Measurements from ENCODE around the gene STK11. TPM values are rescaled to one million over a fixed set of nuclear protein-coding genes. Genes with fewer than 3 reads are reported as not detected.

Gene STK11
- total and polyA plus RNA-seq, 4 donors: 30.1 to 59.5 (median 49.1) TPM

- H3K27ac ChIP-seq (ENCODE audit: low read depth in 1 of 2, low read length in 2 of 2): peak overlapping the region in 1 of 2 donors; percentile 72
- WGBS, 2 donors: 1% methylated on average over 67 to 84 of the region's 84 CpGs
Measured at GRCh38 chr19:1266129-1266915, 60.7 kb downstream of the STK11 start.

GRCh38 chr19:1266916-1267476, 61.4 kb downstream of the STK11 start:
- no peaks in the 10 kb centered on the region for H3K4me1 ChIP-seq (ENCODE audit: control insufficient read depth in 1 of 2, insufficient read depth in 2 of 2, low read length in 2 of 2)
- WGBS, 2 donors: 1% methylated on average over 50 to 59 of the region's 59 CpGs
- intact Hi-C loops (cut with DNase I): loop anchor here (1.0 to 2.0 kb wide), 3 partner anchors 19 to 52 kb away; partner anchors contain the start of gene MIDN (in 1 of the 2)
- H3K27ac ChIP-seq (ENCODE audit: low read depth in 1 of 2, low read length in 2 of 2): peak overlapping the region in 1 of 2 donors; percentile 55
- H3K27me3 ChIP-seq (ENCODE audit: control insufficient read depth in 1 of 2, insufficient read depth in 2 of 2, low read length in 1 of 2): no peaks in the 10 kb centered on the region
- ATAC-seq (ENCODE audit: low FRiP score) (peak; percentile 47), DNase-seq (peak; percentile 82 to 95)
- no peaks in the 10 kb centered on the region for H3K9me3 ChIP-seq (ENCODE audit: control insufficient read depth, low read length)
- peak overlapping the region in 1 of 2 donors; percentile 7 for H3K4me3 ChIP-seq (ENCODE audit: low read length in 2 of 2)
- no peaks in the 10 kb centered on the region for H3K36me3 ChIP-seq (ENCODE audit: control insufficient read depth in 1 of 2, insufficient read depth in 2 of 2, low read length in 1 of 2)

More at GRCh38 chr19:1266129-1266915, 60.7 kb downstream of the STK11 start:
- ATAC-seq (ENCODE audit: low FRiP score) (peak; percentile 72), DNase-seq (peak; percentile 92 to 96)
- intact Hi-C loops (cut with DNase I): loop anchor here in 1 of 2 donors (1.0 to 2.0 kb wide), 2 partner anchors 18 to 52 kb away; partner anchors contain the start of gene MIDN
- no peaks in the 10 kb centered on the region for H3K36me3 ChIP-seq (ENCODE audit: control insufficient read depth in 1 of 2, insufficient read depth in 2 of 2, low read length in 1 of 2)
- H3K4me3 ChIP-seq (ENCODE audit: low read length in 2 of 2): peak overlapping the region in 1 of 2 donors; percentile 7
- H3K9me3 ChIP-seq (ENCODE audit: control insufficient read depth, low read length): no peaks in the 10 kb centered on the region
- H3K4me1 ChIP-seq (ENCODE audit: control insufficient read depth in 1 of 2, insufficient read depth in 2 of 2, low read length in 2 of 2): no peaks in the 10 kb centered on the region
- H3K27me3 ChIP-seq (ENCODE audit: control insufficient read depth in 1 of 2, insufficient read depth in 2 of 2, low read length in 1 of 2): no peaks in the 10 kb centered on the region

DNA sequence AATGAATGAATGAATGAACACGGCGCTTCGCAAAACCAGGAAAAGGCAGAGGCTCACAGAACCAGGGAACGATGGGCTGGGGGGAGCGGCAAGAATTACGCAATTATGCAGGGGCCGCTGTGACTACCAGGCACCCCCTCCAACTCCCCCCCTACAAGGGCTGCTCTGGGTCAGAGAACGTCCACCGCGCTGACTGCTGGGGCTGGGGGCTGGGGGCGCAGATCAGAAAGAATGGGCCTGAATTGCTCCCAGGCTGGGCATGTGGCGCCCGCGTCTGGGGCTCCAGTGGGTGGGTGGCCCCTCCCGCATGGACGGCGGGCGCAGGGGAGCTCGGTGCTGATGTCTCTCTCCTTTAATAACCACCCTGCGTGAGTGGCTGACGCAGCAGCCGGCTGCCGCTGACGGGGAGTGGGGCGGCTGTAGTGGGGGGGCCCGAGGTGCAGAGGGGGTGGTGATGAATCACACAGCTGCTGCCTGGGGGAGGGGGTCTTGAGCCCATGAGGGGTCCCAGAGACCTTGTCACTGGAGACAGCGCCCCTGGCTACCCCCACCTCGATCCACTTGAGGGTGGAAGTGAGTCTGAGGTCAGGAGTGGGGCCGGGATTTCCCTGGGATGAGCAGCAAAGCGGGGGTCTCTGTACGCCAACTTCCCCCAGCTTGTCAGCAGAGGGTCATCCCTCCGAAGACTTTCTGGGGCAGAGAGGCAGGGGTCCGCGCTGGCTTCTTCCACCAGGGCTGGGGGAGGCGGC, 62.1 kb downstream of the STK11 start:
- no peak overlapping the region for H3K27ac ChIP-seq (ENCODE audit: low read depth in 1 of 2, low read length in 2 of 2)
- H3K36me3 ChIP-seq (ENCODE audit: control insufficient read depth in 1 of 2, insufficient read depth in 2 of 2, low read length in 1 of 2): no peaks in the 10 kb centered on the region
- no peak for ATAC-seq (ENCODE audit: low FRiP score)
- no peaks in the 10 kb centered on the region for H3K9me3 ChIP-seq (ENCODE audit: control insufficient read depth, low read length)
- intact Hi-C loops (cut with DNase I): loop anchor here (1.0 to 2.0 kb wide), 2 partner anchors 23 to 53 kb away; no protein-coding TSS in a partner anchor
- DNase-seq: peak in 1 of 2 donors; percentile 66
- whole genome bisulfite sequencing, 2 donors: 31% methylated on average over 34 to 35 of the region's 35 CpGs
- H3K4me1 ChIP-seq (ENCODE audit: control insufficient read depth in 1 of 2, insufficient read depth in 2 of 2, low read length in 2 of 2): no peaks in the 10 kb centered on the region
- no peaks in the 10 kb centered on the region for H3K27me3 ChIP-seq (ENCODE audit: control insufficient read depth in 1 of 2, insufficient read depth in 2 of 2, low read length in 1 of 2)
- H3K4me3 ChIP-seq (ENCODE audit: low read length in 2 of 2): no peak overlapping the region

- H3K27ac ChIP-seq (ENCODE audit: low read depth in 1 of 2, low read length in 2 of 2): peak overlapping the region in 1 of 2 donors; percentile 66
- no peak overlapping the region for H3K4me3 ChIP-seq (ENCODE audit: low read length in 2 of 2)
- no peaks in the 10 kb centered on the region for H3K27me3 ChIP-seq (ENCODE audit: control insufficient read depth in 1 of 2, insufficient read depth in 2 of 2, low read length in 1 of 2)
- intact Hi-C loops (cut with DNase I): loop anchor here in 1 of 2 donors (1.0 kb wide), 1 partner anchor 19 kb away; no protein-coding TSS in a partner anchor
- no peaks in the 10 kb centered on the region for H3K4me1 ChIP-seq (ENCODE audit: control insufficient read depth in 1 of 2, insufficient read depth in 2 of 2, low read length in 2 of 2)
- WGBS, 2 donors: 49 to 51% methylated on average over 40 of the region's 40 CpGs
- ATAC-seq (ENCODE audit: low FRiP score) (no peak), DNase-seq (no peak)
- no peaks in the 10 kb centered on the region for H3K9me3 ChIP-seq (ENCODE audit: control insufficient read depth, low read length)
- peaks cover 0 to 2% of the 10 kb centered on the region in 2 donors for H3K36me3 ChIP-seq (ENCODE audit: control insufficient read depth in 1 of 2, insufficient read depth in 2 of 2, low read length in 1 of 2)
Measured at GRCh38 chr19:1268226-1269064, 62.9 kb downstream of the STK11 start.

GRCh38 chr19:1269065-1269477, 63.5 kb downstream of the STK11 start, which contains the start of gene CIRBP:
Gene CIRBP, plus strand, starts transcription at chr19:1269332. Its CDS starts 1,602 bp downstream, at chr19:1270934.
- intact Hi-C loops (cut with DNase I): loop anchor here in 1 of 2 donors (1.0 kb wide), 1 partner anchor 20 kb away; no protein-coding TSS in a partner anchor
- Histone ChIP-seq H3K36me3 (ENCODE audit: control insufficient read depth in 1 of 2, insufficient read depth in 2 of 2, low read length in 1 of 2) (peaks cover 0 to 4% of the 10 kb centered on the region in 2 donors), H3K27me3 (ENCODE audit: control insufficient read depth in 1 of 2, insufficient read depth in 2 of 2, low read length in 1 of 2) (no peaks in the 10 kb centered on the region), H3K4me3 (ENCODE audit: low read length in 2 of 2) (peak within 1 kb of the TSS; percentile 54 to 91), H3K4me1 (ENCODE audit: control insufficient read depth in 1 of 2, insufficient read depth in 2 of 2, low read length in 2 of 2) (no peaks in the 10 kb centered on the region), H3K9me3 (ENCODE audit: control insufficient read depth, low read length) (no peaks in the 10 kb centered on the region), H3K27ac (ENCODE audit: low read depth in 1 of 2, low read length in 2 of 2) (peak within 1 kb of the TSS; percentile 77 to 93)
- 0% methylated on average over 28 to 50 of the region's 50 CpGs for WGBS, 2 donors
- ATAC-seq (ENCODE audit: low FRiP score) (peak; percentile 88), DNase-seq (peak; percentile 100)

DNA sequence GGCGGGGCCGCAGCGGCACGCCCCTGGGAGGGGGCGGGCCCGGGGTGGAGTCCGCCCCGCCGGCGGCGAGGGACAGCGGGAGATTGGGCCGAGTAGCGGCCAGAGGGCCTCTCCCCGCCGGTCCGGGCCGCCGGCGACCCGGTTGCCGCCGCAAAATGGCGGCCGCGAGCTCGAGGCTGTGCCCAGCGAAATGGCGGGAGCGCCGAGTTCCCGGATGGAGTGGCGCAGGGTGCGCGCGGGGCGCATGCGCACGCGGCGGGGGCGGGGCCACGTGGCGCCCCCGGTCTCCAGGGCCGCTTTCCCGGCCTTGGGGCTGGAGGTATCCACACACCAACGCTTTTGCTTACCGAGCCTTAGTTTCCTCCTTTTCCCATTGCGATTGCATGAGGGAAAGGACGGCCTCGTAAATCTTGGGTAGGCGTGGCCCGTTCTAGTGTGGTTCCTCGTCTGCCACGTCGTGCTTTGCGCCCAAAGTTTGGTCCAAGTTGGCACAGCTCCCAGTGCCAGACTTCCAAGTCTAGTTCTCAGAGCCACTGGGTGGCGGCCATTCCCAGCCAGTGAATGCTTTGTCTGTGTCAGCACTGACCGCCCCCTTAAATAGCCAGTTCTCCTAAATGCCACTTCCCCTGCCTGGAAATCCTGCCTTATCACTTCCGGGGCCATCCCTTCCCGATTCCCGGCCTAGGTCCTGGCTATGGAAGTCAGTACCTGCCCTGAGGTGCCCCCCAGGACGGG, 64.1 kb downstream of the STK11 start:
- Histone ChIP-seq H3K4me3 (ENCODE audit: low read length in 2 of 2) (peak overlapping the region; percentile 54 to 91), H3K4me1 (ENCODE audit: control insufficient read depth in 1 of 2, insufficient read depth in 2 of 2, low read length in 2 of 2) (no peaks in the 10 kb centered on the region), H3K27ac (ENCODE audit: low read depth in 1 of 2, low read length in 2 of 2) (peak overlapping the region; percentile 77 to 93), H3K36me3 (ENCODE audit: control insufficient read depth in 1 of 2, insufficient read depth in 2 of 2, low read length in 1 of 2) (peaks cover 0 to 7% of the 10 kb centered on the region in 2 donors), H3K27me3 (ENCODE audit: control insufficient read depth in 1 of 2, insufficient read depth in 2 of 2, low read length in 1 of 2) (no peaks in the 10 kb centered on the region), H3K9me3 (ENCODE audit: control insufficient read depth, low read length) (no peaks in the 10 kb centered on the region)
- 1% methylated on average over 54 to 64 of the region's 64 CpGs for WGBS, 2 donors
- ATAC-seq (ENCODE audit: low FRiP score) (peak; percentile 59), DNase-seq (peak; percentile 94 to 95)
- intact Hi-C loops (cut with DNase I): loop anchor here in 1 of 2 donors (1.0 to 10.0 kb wide), 2 partner anchors 20 to 235 kb away; no protein-coding TSS in a partner anchor

DNA sequence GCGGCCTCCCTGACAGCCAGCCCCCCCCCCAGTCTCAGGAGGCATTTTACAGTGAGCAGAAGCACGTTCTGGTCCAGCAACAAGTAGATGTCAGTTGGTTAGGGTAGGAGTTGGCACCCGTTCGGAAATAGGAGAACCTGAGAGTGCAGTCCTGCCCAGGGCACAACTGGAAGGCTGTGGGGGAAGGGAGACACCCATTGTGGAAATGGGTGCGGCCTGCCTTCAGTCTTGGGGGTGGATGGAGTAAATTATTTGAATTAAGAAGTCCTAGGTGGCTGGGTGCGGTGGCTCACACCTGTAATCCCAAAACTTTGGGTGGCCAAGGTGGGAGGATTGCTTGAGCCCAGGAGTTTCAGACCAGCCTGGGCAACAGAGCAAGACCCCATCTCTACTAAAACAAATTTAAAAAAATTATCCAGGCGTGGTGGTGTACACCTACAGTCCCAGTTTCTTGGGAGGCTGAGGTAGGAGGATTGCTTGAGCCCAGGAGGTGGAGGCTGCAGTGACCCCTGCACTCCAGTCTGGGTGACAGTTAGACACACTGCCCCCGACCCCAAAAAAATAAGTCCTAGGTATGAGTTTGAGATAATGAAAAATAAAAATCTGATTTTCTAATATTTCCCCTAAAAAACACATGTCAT, 64.8 kb downstream of the STK11 start:
- no peak for ATAC-seq (ENCODE audit: low FRiP score)
- intact Hi-C loops (cut with DNase I): loop anchor here in 1 of 2 donors (10.0 kb wide), 1 partner anchor 234 kb away; no protein-coding TSS in a partner anchor
- WGBS, 2 donors: 18 to 23% methylated on average over 8 of the region's 8 CpGs
- DNase-seq: no peak
- H3K9me3 ChIP-seq (ENCODE audit: control insufficient read depth, low read length): no peaks in the 10 kb centered on the region
- H3K27ac ChIP-seq (ENCODE audit: low read depth in 1 of 2, low read length in 2 of 2): peak overlapping the region; percentile 63 to 93
- H3K4me3 ChIP-seq (ENCODE audit: low read length in 2 of 2): peak overlapping the region; percentile 32 to 54
- H3K27me3 ChIP-seq (ENCODE audit: control insufficient read depth in 1 of 2, insufficient read depth in 2 of 2, low read length in 1 of 2): no peaks in the 10 kb centered on the region
- no peaks in the 10 kb centered on the region for H3K4me1 ChIP-seq (ENCODE audit: control insufficient read depth in 1 of 2, insufficient read depth in 2 of 2, low read length in 2 of 2)
- peaks cover 0 to 7% of the 10 kb centered on the region in 2 donors for H3K36me3 ChIP-seq (ENCODE audit: control insufficient read depth in 1 of 2, insufficient read depth in 2 of 2, low read length in 1 of 2)

Measured in aorta (tissue), 5 donors.